Skeletal muscle satellite cell (primary cell): ENCODE results near the gene PTPN20.
"Not testable (repeated sequence)": the region's sequence is repeated elsewhere in the genome, so short reads cannot be mapped to it uniquely, and the experiment has no call there.

Source experiments
- H3K27me3 ChIP-seq: 2 replicates; pipeline ENCODE4 v1.7.0; 2013; ENCODE audit warnings: low read length; ENCODE audit not compliant: control insufficient read depth, insufficient read depth
- H3K36me3 ChIP-seq: 2 replicates; pipeline ENCODE4 v1.7.0; 2013; ENCODE audit warnings: mild to moderate bottlenecking, control low read depth, low read length; ENCODE audit not compliant: insufficient read depth
- H3K4me1 ChIP-seq: 2 replicates; pipeline ENCODE4 v1.7.0; 2013; ENCODE audit warnings: low read length; ENCODE audit not compliant: control insufficient read depth, insufficient read depth
- H3K4me2 ChIP-seq: 2 replicates; pipeline ENCODE4 v1.7.0; 2013; ENCODE audit warnings: mild to moderate bottlenecking, low read length
- H3K4me3 ChIP-seq: 2 replicates; pipeline ENCODE4 v1.7.0; 2013; ENCODE audit warnings: low read length
- H3K9ac ChIP-seq: 2 replicates; pipeline ENCODE4 v1.7.0; 2013; ENCODE audit warnings: mild to moderate bottlenecking, low read depth, low read length, moderate library complexity
- H3K9me3 ChIP-seq: replicated peaks from 2 replicates; pipeline ENCODE4 v1.7.0; 2013; ENCODE audit warnings: mild to moderate bottlenecking, control low read depth, low read length

The PTPN20 gene

DNA sequence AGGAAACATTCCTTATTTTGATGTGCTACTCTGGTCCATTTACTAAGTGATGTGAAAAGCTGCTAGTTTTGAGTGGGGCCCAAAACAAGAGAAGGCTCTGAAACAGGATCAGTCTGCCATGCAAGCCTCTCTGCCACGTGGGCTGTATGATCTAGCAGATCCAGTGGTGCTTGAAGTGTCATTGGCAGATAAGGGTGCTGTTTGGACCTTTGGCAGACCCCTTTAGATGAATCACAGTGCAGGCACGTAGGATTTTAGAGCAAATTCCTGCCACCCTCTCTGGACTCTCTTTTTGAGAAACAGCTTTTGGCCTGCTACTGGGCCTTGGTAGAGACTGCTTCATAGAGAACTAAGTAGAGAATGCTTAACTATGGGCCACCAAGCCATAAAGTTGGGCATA lies 69.0 kb downstream of the PTPN20 start:
- H3K9me3 ChIP-seq, H3K27me3 ChIP-seq, H3K4me3 ChIP-seq, H3K36me3 ChIP-seq, H3K9ac ChIP-seq, H3K4me1 ChIP-seq, H3K4me2 ChIP-seq: not testable (repeated sequence)

- H3K9ac ChIP-seq, H3K4me3 ChIP-seq, H3K9me3 ChIP-seq, H3K4me1 ChIP-seq, H3K36me3 ChIP-seq, H3K4me2 ChIP-seq, H3K27me3 ChIP-seq: not testable (repeated sequence)
Observed at GRCh38 chr10:46987233-46987924, 76.2 kb downstream of the PTPN20 start.

DNA sequence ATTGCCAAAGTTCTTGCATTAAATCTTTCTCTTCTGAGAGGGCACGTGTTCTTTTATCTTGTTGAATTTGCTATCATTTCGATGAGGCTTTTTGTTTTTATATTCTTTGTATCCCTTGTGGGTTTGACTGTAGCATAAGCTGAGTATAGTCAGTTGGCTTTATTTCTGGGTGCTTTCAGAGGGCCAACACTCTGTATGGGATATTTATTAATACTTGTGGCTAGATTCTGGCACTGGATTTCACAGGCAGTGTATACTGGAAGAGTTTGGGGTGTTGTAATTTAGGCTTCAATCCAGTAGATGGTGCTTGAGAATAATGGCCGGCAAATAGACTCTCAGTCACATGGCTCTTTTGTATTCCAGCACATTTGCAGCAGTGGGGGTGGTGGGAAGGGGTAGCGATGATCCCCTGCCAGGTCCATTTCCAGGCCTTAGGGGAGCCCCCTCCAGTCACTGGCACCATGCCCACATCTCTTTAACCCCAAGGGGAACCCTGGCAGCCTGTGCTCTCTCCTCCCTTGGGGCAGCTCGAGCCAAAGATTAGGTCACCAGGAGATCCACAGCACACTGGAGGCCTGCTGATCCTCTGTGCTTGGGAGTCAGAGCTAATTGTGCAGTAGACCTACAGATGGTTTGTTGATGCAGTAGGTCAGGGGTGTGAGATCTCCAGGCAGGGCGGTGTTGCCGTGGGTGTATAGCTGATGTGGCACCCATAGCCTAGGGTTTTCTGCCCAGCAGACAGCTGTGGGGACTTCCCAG lies 81.8 kb downstream of the PTPN20 start:
- H3K36me3 ChIP-seq: no peaks in the 10 kb centered on the region
- H3K9me3 ChIP-seq: no peaks in the 10 kb centered on the region
- H3K27me3 ChIP-seq: no peaks in the 10 kb centered on the region
- H3K9ac ChIP-seq: no peak overlapping the region
- H3K4me1 ChIP-seq: no peaks in the 10 kb centered on the region
- H3K4me3 ChIP-seq: peak overlapping the region; percentile 28
- H3K4me2 ChIP-seq: peak overlapping the region; percentile 71

GRCh38 chr10:46995234-46995633 lies 84.0 kb downstream of the PTPN20 start:
- no peaks in the 10 kb centered on the region for H3K27me3 ChIP-seq
- no peak overlapping the region for H3K4me3 ChIP-seq
- no peaks in the 10 kb centered on the region for H3K4me1 ChIP-seq
- H3K36me3 ChIP-seq: no peaks in the 10 kb centered on the region
- no peaks in the 10 kb centered on the region for H3K9me3 ChIP-seq
- H3K4me2 ChIP-seq: no peak overlapping the region
- no peak overlapping the region for H3K9ac ChIP-seq

DNA sequence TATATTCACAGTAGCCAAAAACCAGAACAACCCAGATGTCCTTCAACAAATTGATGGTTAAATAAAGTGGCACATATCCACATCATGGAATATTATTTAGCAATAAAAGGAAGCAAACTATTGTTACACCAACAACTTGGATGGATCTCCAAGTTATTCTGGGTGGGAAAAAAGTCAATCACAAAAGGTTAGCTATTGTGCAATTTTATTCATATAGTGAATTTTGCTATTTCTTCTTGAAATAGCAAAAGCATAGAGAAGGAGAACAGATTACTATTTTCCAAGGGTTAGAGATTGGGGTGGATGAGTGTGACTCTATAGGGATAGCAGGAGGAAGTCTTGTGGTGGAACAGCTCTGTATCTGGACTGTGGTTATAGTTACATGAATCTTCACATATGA lies 87.0 kb downstream of the PTPN20 start:
- Histone ChIP-seq H3K9ac (no peak overlapping the region), H3K27me3 (no peaks in the 10 kb centered on the region), H3K4me1 (no peaks in the 10 kb centered on the region), H3K4me3 (no peak overlapping the region), H3K4me2 (no peak overlapping the region), H3K9me3 (no peaks in the 10 kb centered on the region), H3K36me3 (no peaks in the 10 kb centered on the region)

GRCh38 chr10:46998595-46998994 lies 87.4 kb downstream of the PTPN20 start:
- Histone ChIP-seq H3K4me3 (no peak overlapping the region), H3K27me3 (no peaks in the 10 kb centered on the region), H3K4me1 (no peaks in the 10 kb centered on the region), H3K36me3 (no peaks in the 10 kb centered on the region), H3K4me2 (no peak overlapping the region), H3K9ac (no peak overlapping the region), H3K9me3 (no peaks in the 10 kb centered on the region)

- Histone ChIP-seq H3K4me2 (no peak overlapping the region), H3K36me3 (no peaks in the 10 kb centered on the region), H3K27me3 (no peaks in the 10 kb centered on the region), H3K9me3 (no peaks in the 10 kb centered on the region), H3K4me1 (no peaks in the 10 kb centered on the region), H3K9ac (no peak overlapping the region), H3K4me3 (no peak overlapping the region)
Observed at GRCh38 chr10:46999217-46999616, 88.0 kb downstream of the PTPN20 start.

- Histone ChIP-seq H3K27me3 (peaks cover 8% of the 10 kb centered on the region), H3K4me3 (no peak overlapping the region), H3K9ac (no peak overlapping the region), H3K36me3 (no peaks in the 10 kb centered on the region), H3K4me2 (no peak overlapping the region), H3K4me1 (no peaks in the 10 kb centered on the region), H3K9me3 (no peaks in the 10 kb centered on the region)
Observed at GRCh38 chr10:47008769-47009168, 97.5 kb downstream of the PTPN20 start.

DNA sequence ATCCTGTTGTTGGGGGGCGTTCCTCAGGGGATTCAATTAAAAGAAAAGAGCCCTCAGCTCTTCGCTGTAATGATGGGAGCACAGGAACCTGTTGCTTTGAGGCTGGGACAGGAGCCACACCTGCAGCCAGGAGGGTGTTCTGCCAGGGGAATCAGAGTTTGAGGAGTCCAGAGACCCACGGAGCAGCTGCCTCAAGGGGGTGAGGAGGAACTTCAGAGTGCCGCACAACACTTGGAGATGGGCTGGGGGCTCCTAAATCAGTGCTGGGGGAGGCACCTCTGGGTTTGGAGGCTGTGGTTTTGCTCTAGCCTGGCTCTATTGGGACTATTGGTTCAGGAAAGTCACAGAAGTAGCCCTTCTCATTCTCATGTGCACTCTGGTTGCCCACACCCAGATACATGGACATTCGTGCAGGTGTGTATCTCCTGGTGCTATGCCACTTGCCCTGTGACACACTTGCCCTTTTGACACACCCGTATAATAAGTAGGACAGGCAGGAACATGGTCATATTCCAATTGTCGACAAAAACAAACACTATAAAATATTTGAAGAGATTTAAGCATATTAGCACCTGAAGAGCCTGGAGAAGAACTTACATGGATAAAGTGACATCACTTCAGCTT lies 98.1 kb downstream of the PTPN20 start:
- no peak overlapping the region for H3K9ac ChIP-seq
- H3K27me3 ChIP-seq: peaks cover 8% of the 10 kb centered on the region
- H3K4me2 ChIP-seq: no peak overlapping the region
- no peaks in the 10 kb centered on the region for H3K36me3 ChIP-seq
- no peak overlapping the region for H3K4me3 ChIP-seq
- H3K9me3 ChIP-seq: no peaks in the 10 kb centered on the region
- H3K4me1 ChIP-seq: no peaks in the 10 kb centered on the region

GRCh38 chr10:47010036-47010435 lies 98.8 kb downstream of the PTPN20 start:
- Histone ChIP-seq H3K9ac (no peak overlapping the region), H3K4me3 (no peak overlapping the region), H3K36me3 (no peaks in the 10 kb centered on the region), H3K4me1 (no peaks in the 10 kb centered on the region), H3K4me2 (no peak overlapping the region), H3K9me3 (no peaks in the 10 kb centered on the region), H3K27me3 (peaks cover 11% of the 10 kb centered on the region)

DNA sequence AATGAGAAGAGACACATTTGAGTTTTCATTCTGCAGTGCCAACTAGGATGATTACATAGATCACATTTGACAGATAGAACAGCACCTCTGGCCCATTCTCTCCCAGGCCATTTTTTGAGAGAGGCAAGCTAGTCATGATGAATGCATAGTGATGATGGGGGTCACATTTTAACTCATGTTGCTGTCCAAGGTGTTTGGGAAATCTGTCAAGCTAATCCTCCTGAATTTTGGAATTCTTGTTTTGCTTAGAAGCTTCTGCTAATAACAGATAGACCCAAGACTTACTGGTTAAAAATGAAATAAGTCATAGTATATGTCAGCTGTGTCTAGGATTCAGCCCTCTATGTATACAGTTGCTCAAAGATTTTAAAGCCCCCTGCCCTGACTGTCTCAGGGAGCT lies 101.0 kb downstream of the PTPN20 start:
- Histone ChIP-seq H3K4me3 (no peak overlapping the region), H3K36me3 (no peaks in the 10 kb centered on the region), H3K9me3 (no peaks in the 10 kb centered on the region), H3K27me3 (peaks cover 13% of the 10 kb centered on the region), H3K4me2 (no peak overlapping the region), H3K4me1 (no peaks in the 10 kb centered on the region), H3K9ac (no peak overlapping the region)
